Measurements from ENCODE around the gene KXD1. TPM values are rescaled to one million over a fixed set of nuclear protein-coding genes. Genes with fewer than 3 reads are reported as not detected.
"Not testable (repeated sequence)": the region's sequence is repeated elsewhere in the genome, so short reads cannot be mapped to it uniquely, and the experiment has no call there.

KXD1 gene
- total RNA-seq, 2 donors from 2014 or later, result 60.7 to 114 TPM

DNA sequence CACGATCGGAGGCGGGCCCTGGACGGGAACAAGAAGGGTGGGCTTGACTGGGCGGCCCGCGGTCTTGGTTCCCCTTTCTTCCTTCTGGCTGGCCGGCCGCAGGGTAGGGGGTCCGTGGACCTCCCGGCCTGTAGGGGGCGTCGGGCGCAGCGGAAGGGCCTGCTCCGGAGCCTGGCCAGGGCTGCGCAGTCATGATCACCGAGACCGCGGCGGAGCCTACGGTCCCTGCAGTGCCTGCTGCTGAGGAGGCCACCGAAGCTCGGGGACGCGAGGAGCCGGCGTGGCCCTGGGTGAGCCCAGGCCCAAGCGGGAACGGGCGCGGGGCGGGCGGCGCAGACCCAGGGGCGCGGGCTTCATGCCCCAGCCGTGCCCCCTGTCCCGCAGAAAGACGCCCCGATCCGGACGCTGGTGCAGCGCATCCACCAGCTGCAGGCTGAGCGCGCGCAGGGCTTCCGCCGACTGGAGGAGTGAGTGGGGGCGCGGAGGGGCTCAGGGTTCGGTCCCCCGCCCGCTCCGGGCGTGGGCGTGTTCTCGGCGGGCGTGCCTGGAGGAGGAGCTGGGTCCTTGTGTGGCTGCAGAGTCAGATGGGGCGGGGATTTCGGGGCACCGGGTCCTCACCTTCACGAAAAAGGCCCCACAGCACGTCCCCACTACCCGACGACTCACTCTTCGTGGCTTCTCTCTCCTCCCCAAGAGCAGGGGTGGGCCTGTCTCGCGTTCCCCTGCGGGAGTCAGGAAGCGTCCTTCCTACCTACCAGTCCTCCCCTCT, 31.1 kb downstream of the KXD1 start, which contains the start of gene REX1BD:
Gene REX1BD, plus strand, starts transcription at position 188 of the 769 bp plus-strand sequence. Its CDS starts 4 bp downstream, at position 192.
- Histone ChIP-seq H3K4me3 (peak within 1 kb of the TSS; percentile 72 to 84), H3K36me3 (peaks cover 10% of the 10 kb centered on the region), H3K27ac (peak within 1 kb of the TSS; percentile 78 to 86), H3K9me3 (no peaks in the 10 kb centered on the region), H3K27me3 (no peaks in the 10 kb centered on the region), H3K4me1 (peaks cover 0 to 20% of the 10 kb centered on the region in 2 donors)
- TF ChIP-seq, protein P1, sequence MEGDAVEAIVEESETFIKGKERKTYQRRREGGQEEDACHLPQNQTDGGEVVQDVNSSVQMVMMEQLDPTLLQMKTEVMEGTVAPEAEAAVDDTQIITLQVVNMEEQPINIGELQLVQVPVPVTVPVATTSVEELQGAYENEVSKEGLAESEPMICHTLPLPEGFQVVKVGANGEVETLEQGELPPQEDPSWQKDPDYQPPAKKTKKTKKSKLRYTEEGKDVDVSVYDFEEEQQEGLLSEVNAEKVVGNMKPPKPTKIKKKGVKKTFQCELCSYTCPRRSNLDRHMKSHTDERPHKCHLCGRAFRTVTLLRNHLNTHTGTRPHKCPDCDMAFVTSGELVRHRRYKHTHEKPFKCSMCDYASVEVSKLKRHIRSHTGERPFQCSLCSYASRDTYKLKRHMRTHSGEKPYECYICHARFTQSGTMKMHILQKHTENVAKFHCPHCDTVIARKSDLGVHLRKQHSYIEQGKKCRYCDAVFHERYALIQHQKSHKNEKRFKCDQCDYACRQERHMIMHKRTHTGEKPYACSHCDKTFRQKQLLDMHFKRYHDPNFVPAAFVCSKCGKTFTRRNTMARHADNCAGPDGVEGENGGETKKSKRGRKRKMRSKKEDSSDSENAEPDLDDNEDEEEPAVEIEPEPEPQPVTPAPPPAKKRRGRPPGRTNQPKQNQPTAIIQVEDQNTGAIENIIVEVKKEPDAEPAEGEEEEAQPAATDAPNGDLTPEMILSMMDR (IDR thresholded peaks at IDR 0.05), result peak; percentile 84 to 91
- DNase-seq (ENCODE audit: low spot score), result peak; percentile 88

DNA sequence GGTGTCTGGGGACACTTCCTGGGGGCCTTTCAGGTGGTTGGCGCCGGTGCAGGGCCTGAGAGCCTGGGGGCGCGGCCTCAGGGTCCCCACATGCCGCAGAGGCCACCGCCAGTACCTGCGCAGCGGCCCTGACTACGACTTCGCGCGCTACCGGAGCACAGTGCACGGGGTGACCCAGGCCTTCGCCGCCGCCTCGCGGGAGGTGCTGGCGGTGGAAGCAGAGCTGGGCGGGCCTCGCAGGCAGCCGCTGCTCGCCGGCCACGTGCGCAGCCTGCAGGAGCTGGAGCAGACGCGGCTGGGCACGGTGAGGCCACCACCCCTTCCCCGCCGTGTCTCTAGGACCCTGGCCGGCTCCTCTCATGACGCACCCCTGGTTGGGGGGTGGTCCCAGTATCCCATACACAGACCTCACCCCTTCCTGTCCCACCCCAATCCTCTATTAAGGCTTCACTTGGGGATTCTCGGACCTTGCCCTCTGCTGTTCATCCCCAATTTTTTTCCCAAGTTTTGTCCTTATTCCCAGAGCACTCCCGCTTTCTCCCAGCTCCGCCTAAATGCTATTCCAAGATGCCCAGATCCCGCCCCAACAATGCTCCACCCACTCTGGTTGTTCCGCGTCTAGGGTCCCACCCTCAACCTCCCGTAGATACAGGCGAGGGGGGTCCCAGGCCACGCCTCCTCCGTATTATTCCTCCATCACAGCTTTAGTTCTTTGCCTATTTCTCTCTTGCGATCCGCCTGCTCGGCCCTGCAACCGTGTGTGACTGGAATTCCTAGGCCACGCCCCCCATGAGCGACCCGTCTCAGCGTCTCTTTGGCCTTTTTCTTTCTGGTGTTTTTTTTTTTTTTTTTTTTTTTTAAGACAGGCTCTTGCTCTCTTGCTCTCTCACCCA, 32.0 kb downstream of the KXD1 start:
- TF ChIP-seq, protein P1 (IDR thresholded peaks at IDR 0.05), result peak in 1 of 2 donors; percentile 41
- peak overlapping the region; percentile 78 to 86 for H3K27ac ChIP-seq
- peaks cover 10% of the 10 kb centered on the region for H3K36me3 ChIP-seq
- no peaks in the 10 kb centered on the region for H3K9me3 ChIP-seq
- DNase-seq (ENCODE audit: low spot score), result peak; percentile 74
- H3K4me1 ChIP-seq, result peaks cover 0 to 28% of the 10 kb centered on the region in 2 donors
- H3K4me3 ChIP-seq, result peak overlapping the region; percentile 72 to 84
- no peaks in the 10 kb centered on the region for H3K27me3 ChIP-seq

DNA sequence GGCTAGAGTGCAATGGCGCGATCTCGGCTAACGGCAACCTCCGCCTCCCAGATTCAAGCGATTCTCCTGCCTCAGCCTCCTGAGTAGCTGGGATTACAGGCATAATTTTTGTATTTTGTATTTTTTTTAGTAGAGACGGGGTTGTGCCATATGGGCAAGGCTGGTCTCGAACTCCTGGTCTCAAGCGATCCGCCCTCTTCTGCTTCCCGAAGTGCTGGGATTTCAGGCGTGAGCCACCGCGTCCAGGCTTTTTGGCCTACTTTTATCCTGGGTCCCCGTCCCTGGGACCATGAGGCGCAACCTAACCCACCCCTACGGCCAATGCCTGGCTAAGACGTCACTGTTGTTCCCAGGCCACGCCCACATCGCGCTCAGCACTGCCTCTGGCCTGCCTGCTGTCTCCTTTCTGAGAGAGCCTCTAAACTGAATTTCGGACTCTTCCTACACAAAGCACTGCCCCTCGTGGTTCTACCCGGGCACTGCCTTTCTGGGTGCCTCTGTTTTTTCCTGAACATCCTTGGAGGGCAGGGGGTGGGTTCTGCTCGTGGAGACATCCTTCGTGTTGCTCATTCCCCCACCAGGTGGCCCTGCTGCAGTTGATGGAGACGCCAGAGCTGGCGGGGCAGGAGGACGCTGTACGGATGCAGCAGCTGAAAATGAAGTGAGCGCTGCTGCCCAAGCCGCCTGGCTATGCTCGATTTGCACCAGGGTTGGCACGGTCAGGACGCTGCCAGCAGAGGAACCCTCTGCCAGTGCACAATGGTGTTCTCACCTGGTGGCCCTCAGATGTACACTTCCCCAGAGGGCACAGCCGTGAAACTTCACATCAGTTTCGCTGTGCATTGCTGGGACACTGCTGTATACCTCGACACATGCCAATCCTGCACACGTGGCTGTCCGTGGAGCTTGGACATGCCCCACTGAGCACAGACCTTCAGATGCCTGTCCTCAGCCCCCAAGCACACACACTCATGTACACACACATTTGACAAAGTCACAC, 32.9 kb downstream of the KXD1 start:
- H3K27me3 ChIP-seq, result no peaks in the 10 kb centered on the region
- DNase-seq (ENCODE audit: low spot score), result peak; percentile 66
- peaks cover 10% of the 10 kb centered on the region for H3K36me3 ChIP-seq
- peak overlapping the region in 1 of 2 donors; percentile 86 for H3K27ac ChIP-seq
- no peaks in the 10 kb centered on the region for H3K9me3 ChIP-seq
- TF ChIP-seq, protein P1 (IDR thresholded peaks at IDR 0.05), result no peak
- H3K4me3 ChIP-seq, result no peak overlapping the region
- peaks cover 0 to 38% of the 10 kb centered on the region in 2 donors for H3K4me1 ChIP-seq

DNA sequence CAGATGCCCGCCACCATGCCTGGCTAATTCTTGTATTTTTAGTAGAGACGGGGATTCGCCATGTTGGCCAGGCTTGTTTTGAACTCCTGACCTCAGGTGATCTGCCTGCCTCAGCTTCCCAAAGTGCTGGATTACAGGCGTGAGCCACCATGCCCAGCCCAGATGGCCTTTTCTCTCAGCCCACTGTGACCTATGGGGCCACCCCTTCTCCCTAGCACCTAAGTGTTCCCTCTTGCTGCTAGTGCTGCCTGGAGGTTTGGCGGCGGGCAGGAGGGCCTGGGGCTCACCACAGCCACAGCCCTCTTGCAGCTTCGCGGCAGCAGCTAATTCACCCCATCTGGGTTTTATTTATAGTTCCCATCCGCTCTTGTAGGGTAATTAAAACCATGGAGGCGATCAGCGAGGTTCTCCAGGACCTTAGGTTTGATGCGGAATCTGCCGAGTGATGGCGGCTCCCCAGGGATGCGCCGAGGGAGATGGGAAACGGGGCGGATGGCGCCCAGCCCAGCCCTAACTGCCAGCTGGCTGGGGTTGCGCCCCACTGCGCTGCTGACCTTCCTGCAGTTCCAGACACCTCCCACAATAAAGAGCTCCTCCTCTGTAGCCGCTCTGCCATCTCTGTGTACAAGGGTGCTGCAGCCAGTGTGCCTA, 34.2 kb downstream of the KXD1 start:
- Histone ChIP-seq H3K4me3 (no peak overlapping the region), H3K9me3 (no peaks in the 10 kb centered on the region), H3K27ac (no peak overlapping the region), H3K4me1 (peaks cover 0 to 43% of the 10 kb centered on the region in 2 donors), H3K27me3 (no peaks in the 10 kb centered on the region), H3K36me3 (peaks cover 10% of the 10 kb centered on the region)
- DNase-seq (ENCODE audit: low spot score), result no peak
- TF ChIP-seq, protein P1 (IDR thresholded peaks at IDR 0.05), result no peak

DNA sequence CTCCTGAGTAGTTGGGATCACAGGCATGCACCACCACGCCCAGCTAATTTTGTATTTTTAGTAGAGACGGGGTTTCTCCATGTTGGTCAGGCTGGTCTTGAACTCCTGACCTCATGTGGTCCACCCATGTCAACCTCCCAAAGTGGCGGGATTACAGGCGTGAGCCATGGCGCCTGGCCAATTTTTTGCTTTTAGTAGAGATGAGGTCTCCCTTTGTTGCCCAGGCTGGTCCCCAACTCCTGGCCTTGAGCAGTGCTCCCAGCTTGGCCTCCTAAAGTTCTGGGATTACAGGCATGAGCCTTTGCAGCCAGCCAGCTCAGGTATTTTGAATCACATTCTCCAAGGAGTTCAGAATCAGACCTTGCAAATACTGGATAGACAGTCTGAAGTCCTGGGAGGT, 35.1 kb downstream of the KXD1 start:
- H3K36me3 ChIP-seq, result peaks cover 10% of the 10 kb centered on the region
- not testable (repeated sequence) for DNase-seq (ENCODE audit: low spot score); H3K4me3 ChIP-seq; H3K27me3 ChIP-seq; H3K9me3 ChIP-seq; H3K27ac ChIP-seq
- peaks cover 0 to 46% of the 10 kb centered on the region in 2 donors for H3K4me1 ChIP-seq
